HG03439 (cell line): ENCODE measurements around the gene KLC3.

Experiments used
- ATAC-seq: cut with Tn5 transposase; IDR thresholded peaks from one replicate; pipeline ENCODE4 v1.9.1; 2021; ENCODE audit warnings: mild to moderate bottlenecking, moderate library complexity; ENCODE audit not compliant: unreplicated experiment

Gene KLC3

GRCh38 chr19:45348367-45349125, 8.0 kb downstream of the KLC3 start:
- ATAC-seq: no peak

DNA sequence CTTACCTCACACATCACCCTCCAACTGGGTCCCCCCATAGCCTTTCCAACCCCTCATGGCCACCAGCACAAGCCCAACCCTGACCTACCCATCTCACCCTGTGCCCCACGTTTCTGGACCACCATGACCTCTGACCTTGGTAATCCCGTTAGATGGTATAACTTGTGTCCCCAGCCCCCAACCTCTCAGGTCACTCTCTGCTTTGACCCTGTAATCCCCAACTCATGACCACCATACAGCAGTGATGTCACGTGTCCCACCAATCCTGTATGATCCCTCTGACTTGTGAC, 8.5 kb downstream of the KLC3 start:
- no peak for ATAC-seq

DNA sequence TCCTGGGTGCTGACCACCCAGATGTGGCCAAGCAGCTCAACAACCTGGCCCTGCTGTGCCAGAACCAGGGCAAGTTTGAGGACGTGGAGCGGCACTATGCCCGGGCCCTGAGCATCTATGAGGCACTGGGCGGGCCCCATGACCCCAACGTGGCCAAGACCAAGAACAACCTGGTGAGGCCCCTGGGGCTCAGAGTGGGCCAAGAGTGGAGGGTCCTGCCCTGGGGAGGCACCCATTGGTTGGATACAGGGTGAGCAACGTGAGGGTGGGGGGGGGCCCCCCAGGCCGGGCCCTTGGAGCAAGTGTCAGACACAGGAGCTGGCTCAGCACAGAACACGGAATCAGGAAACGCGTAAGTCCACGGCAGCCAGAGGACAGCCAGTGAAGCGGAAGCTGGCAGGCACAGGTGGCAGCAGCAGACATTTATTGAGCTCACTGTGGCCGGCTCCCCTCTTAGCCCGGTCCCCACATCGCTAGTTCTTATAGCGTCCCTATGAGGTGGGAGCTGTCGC, 8.9 kb downstream of the KLC3 start:
- ATAC-seq: no peak

- no peak for ATAC-seq
Measured at GRCh38 chr19:45350477-45351058, 10.0 kb downstream of the KLC3 start.

GRCh38 chr19:45351401-45351952, 10.9 kb downstream of the KLC3 start:
- ATAC-seq: no peak

GRCh38 chr19:45352062-45352461, 11.5 kb downstream of the KLC3 start:
- ATAC-seq: no peak

DNA sequence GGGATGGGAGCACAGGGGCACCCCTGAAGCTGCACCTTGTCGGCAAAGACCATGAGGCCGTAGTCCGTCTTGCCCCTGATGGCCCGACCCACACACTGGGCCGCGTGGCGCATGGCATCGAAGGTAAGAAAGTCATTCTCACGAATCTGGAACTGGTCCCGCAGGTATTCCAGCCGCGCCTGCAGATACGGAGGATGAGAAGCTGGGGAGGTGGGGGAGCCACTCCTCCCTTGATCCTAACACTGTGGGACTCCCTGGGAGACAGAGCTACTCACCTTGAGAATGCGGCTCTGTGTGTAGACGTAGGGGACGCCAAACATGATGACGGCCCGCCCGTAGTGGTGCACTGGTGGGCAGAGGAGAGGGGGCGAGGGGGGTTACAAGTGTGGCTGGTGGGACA, 11.9 kb downstream of the KLC3 start:
- ATAC-seq: no peak

- ATAC-seq: no peak
Measured at GRCh38 chr19:45352914-45353796, 12.6 kb downstream of the KLC3 start.

DNA sequence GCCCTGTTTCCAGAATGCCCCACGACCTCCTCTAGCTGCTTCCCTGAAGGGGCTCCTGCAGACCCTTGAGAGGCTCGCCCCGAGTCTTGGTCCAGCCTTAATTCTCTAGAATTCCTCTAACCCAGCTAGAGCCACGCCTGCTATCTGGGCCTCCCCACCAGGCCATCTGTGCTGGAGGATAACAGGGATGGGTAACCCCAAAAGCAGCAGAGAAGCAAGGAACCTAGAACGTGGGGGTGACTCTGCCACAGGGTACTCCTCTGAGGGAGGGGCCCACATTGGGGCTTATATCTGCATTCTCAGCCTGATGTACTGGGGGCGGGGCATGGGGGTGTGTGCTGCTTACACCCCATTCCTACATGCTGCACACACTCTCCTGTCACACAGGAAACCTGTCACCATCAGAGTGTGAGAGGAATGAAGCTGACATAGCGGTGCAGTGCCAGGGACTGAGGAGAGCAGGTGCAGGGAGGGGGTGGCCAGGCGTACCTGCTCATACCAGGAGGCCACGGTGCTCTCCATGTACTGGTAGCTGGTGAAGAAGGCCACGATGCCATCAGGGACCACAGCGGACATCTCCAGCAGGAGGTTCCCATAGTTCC, 13.8 kb downstream of the KLC3 start:
- ATAC-seq: no peak

DNA sequence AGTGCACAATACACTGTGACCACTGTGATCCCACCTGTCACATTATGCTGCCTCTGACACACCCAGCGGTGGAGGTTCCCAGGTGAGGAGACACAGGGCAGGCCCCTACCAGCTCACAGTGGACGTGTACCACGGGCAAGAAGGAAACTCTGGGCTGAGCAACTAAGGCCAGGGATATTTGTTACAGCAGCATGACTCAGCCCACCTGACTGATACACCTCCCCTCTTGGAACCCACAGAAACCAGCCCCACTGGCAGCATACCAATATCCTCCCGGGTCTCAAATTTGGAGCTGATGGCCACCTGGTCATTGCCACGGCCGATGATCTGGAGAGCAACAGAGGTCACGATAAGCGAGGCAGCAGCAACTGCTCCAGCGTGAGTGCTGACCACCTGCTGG, 14.9 kb downstream of the KLC3 start:
- ATAC-seq: no peak

DNA sequence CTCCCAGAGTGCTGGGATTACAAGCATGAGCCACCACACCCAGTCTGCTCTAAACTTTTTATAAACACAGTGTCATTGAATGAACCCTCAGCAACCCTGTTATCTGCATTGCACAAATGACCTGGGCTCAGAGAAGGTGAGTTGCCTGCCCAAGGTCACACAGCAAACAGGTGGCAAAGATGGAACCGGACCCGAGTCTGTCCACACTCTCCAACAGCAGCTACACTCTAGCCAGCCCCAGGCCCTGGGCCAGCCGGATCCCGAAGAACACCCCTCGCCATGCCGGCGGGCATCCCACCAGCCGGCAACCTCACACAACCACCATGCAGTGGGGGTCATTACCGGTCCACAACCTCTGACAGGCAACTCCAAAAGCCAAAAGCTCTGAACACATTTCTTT, 15.4 kb downstream of the KLC3 start:
- ATAC-seq: no peak

- no peak for ATAC-seq
Measured at GRCh38 chr19:45356760-45357444, 16.4 kb downstream of the KLC3 start.

- ATAC-seq: no peak
Measured at GRCh38 chr19:45357445-45357783, 16.9 kb downstream of the KLC3 start.

GRCh38 chr19:45358213-45358792, 17.8 kb downstream of the KLC3 start:
- ATAC-seq: no peak

- no peak for ATAC-seq
Measured at GRCh38 chr19:45361608-45362007, 21.1 kb downstream of the KLC3 start.

DNA sequence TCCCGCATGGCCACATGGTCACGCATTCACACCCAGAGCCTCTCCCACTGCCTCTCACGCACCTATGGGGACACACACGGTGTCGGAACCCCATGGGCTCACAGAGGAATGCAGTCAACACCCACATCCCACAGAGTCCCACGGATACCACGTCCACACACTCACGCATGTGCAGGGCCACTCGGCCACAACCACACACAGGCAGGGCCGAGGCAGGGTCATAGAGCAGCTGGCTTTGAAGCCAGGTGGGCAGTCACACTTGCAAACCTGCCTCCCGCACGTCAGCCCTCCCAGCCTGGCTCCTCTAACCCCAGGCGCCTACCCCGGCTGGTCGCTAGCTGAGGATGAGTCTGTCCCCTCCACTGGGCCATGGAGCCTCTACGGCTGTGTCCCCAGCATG, 21.7 kb downstream of the KLC3 start:
- no peak for ATAC-seq

DNA sequence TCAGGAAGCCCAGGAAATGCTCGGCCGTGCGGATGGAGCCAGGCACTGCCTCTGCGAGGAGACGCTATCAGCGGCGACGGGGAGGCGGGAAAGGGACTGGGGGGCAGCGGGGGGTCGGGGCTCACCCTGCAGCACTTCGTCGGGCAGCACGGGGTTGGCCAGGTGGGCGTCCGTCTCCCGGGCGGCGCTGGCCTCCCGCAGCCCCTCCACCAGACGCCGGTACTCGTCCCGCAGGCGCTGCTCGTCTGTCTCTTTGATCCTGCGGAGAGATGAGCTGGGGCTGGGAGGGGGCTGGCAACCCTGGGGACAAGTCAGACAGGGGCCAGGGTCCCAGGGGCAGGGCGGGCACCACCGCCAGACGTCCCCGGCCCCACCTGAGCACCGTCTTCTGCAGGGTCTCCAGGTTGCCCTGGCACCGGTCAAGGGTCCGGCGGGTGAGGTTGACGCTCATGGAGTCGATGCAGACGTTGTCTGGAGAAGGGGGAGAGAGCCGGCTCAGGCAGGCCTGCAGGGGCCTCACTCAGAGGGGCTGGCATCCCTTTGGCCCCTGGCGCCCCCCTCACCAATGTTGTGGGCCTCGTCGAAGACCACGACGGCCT, 23.4 kb downstream of the KLC3 start:
- no peak for ATAC-seq

DNA sequence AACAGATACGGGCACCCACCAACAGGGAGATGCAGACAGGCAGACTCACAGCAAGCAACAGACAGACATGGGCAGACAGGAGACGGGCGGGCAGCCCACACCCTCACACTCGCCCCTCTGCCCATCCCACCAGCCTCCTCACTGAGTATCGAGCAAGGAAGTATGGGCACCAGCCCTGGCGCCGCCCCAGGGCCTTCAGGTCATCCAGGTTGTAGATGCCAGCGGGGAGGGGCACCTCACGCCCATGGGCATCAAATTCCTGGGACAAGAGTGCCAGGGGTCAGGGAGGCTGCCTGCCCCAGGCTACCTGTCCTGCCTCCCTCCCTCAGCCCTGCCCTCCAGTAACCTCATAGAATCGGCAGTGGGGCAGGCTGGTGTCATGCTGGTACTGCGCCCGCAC, 24.1 kb downstream of the KLC3 start:
- no peak for ATAC-seq

DNA sequence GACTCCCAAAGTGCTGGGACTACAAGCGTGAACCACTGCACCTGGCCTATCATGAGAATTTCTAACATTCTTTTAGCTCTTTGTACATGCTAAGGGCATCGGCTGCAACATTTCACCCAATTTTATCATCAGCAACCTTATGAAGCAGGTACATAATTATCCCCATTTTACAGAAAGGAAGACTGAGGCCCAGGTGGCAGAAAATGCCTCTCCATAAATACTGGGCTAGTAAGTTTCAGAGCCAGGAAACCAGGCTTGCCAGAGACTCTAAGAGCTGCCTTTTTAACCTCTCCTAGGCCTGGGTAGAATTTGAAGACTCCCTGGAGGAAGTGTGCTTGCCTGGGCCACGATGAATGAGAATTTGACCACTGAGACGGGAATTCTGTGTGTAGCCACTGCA, 27.6 kb downstream of the KLC3 start:
- ATAC-seq: no peak

GRCh38 chr19:45368737-45369340, 28.3 kb downstream of the KLC3 start:
- no peak for ATAC-seq
